ENCODE results near the gene CXCR4. TPM values are rescaled to one million over a fixed set of nuclear protein-coding genes. Genes with fewer than 3 reads are reported as not detected.

Gene CXCR4
- total RNA-seq (20.8 TPM), polyA plus RNA-seq (20.4 TPM)

GRCh38 chr2:136117909-136118818 lies at the start of gene CXCR4:
Gene CXCR4, minus strand, starts transcription at chr2:136118149. Its CDS starts 89 bp downstream, at chr2:136118060.
- Histone ChIP-seq H3K27ac (ENCODE audit: low read depth) (peak within 1 kb of the TSS; percentile 58), H3K4me1 (ENCODE audit: insufficient read depth) (peaks cover 2% of the 10 kb centered on the region), H3K36me3 (ENCODE audit: insufficient read depth) (no peaks in the 10 kb centered on the region), H3K4me3 (ENCODE audit: low read depth, low read length) (peak within 1 kb of the TSS; percentile 54)
- WGBS, result under 1% methylated on average over 50 of the region's 50 CpGs
- no peak for DNase-seq (ENCODE audit: extremely low spot score)

- H3K4me3 ChIP-seq (ENCODE audit: low read depth, low read length), result no peak overlapping the region
- DNase-seq (ENCODE audit: extremely low spot score), result no peak
- H3K27ac ChIP-seq (ENCODE audit: low read depth), result no peak overlapping the region
- 96% methylated on average over 5 of the region's 5 CpGs for WGBS
- no peaks in the 10 kb centered on the region for H3K36me3 ChIP-seq (ENCODE audit: insufficient read depth)
- no peaks in the 10 kb centered on the region for H3K4me1 ChIP-seq (ENCODE audit: insufficient read depth)
Observed at GRCh38 chr2:136164280-136164776, 46.4 kb upstream of the CXCR4 start.

- Histone ChIP-seq H3K36me3 (ENCODE audit: insufficient read depth) (no peaks in the 10 kb centered on the region), H3K4me3 (ENCODE audit: low read depth, low read length) (no peak overlapping the region), H3K27ac (ENCODE audit: low read depth) (no peak overlapping the region), H3K4me1 (ENCODE audit: insufficient read depth) (no peaks in the 10 kb centered on the region)
- 21% methylated on average over 1 of the region's 1 CpG for WGBS
- DNase-seq (ENCODE audit: extremely low spot score), result no peak
Observed at GRCh38 chr2:136162438-136162837, 44.5 kb upstream of the CXCR4 start.

- Histone ChIP-seq H3K4me3 (ENCODE audit: low read depth, low read length) (no peak overlapping the region), H3K4me1 (ENCODE audit: insufficient read depth) (no peaks in the 10 kb centered on the region), H3K36me3 (ENCODE audit: insufficient read depth) (no peaks in the 10 kb centered on the region), H3K27ac (ENCODE audit: low read depth) (no peak overlapping the region)
- 83% methylated on average over 1 of the region's 1 CpG for WGBS
- DNase-seq (ENCODE audit: extremely low spot score), result no peak
Observed at GRCh38 chr2:136156411-136156810, 38.5 kb upstream of the CXCR4 start.

DNA sequence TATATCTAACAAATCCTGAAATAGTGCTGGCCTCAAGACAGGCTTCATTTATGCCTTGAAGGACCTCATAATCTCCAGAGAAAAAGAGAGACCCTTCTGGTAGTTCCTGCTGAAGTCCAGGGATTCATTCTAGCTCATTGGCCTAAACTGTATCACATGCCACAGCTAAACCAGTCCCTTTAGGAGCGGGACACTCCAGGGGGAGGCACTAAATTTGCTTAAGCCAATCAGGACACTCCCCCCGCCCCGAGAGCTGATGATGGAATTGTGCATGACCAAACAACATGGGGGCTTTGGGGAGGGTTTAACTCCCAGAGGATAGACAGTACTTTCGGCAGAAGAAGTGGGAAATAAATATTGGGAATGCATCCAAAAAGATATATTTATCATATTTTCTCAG lies 36.4 kb upstream of the CXCR4 start:
- no peak for DNase-seq (ENCODE audit: extremely low spot score)
- Histone ChIP-seq H3K4me3 (ENCODE audit: low read depth, low read length) (no peak overlapping the region), H3K36me3 (ENCODE audit: insufficient read depth) (no peaks in the 10 kb centered on the region), H3K4me1 (ENCODE audit: insufficient read depth) (no peaks in the 10 kb centered on the region), H3K27ac (ENCODE audit: low read depth) (no peak overlapping the region)
- WGBS, result 87% methylated on average over 4 of the region's 4 CpGs

DNA sequence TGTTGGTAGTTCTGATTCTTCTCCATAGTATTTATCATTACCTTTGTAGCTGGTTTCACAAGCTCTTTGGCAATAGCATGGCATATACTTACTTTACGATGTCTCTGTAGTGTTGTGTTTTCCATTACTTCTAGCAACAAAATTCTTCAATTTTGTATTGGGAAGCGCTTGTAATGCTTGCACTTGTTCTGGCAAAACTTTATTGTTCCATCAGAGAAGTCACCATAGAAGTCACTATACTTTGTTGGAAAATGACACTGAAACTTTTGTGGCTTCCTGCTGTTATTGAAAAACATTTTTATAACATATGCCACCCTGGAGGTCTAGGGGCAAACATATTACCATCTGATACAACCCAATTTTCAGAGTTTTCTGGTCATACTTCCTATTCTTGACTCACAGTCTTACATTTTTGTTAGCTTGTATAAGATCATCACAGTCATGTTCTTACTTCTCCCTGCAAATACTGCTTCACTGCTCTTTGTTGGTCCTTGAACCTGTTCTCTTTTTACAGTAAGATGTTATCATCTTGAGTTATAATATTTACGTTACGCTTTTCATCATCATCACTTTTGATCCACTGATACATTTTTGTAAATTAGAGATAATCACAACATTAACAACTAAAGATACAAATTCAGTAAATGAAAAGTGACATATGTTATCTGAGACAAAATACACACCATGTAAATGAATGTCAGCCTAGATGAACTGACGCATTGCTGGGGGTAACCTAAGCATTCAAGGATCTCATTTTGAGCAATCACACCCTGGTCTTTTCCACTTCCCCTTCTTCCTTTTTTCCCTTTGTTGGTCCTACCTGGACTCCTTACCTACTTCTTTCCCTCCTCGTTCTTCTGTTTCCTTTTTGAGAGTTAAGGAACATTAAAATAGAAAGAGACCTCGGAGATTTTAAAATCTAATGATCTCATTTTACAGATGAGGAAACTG lies 33.3 kb upstream of the CXCR4 start:
- WGBS, result 83% methylated on average over 7 of the region's 7 CpGs
- Histone ChIP-seq H3K27ac (ENCODE audit: low read depth) (no peak overlapping the region), H3K4me1 (ENCODE audit: insufficient read depth) (no peaks in the 10 kb centered on the region), H3K36me3 (ENCODE audit: insufficient read depth) (no peaks in the 10 kb centered on the region), H3K4me3 (ENCODE audit: low read depth, low read length) (no peak overlapping the region)
- no peak for DNase-seq (ENCODE audit: extremely low spot score)

DNA sequence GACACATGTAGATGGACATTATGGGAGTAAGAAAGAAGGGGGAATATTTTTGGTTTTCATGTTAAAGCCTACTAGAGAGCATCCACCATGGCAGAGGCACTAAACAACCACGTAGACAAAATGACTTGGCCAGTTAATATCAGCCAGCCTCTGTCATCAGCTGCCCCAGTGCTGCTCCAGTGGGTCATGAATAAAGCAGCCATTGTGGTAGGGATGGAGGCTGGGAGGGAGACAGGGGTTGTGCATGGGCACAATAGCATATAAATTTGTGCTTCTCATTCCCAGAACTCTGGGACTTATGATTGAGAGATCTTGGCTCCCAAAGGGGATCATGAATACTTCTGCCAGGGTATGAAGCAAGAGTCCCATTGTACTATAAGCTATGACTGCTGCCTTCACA lies 31.1 kb upstream of the CXCR4 start:
- DNase-seq (ENCODE audit: extremely low spot score), result no peak
- Histone ChIP-seq H3K27ac (ENCODE audit: low read depth) (no peak overlapping the region), H3K36me3 (ENCODE audit: insufficient read depth) (no peaks in the 10 kb centered on the region), H3K4me1 (ENCODE audit: insufficient read depth) (no peaks in the 10 kb centered on the region), H3K4me3 (ENCODE audit: low read depth, low read length) (no peak overlapping the region)
- 41% methylated on average over 1 of the region's 1 CpG for whole genome bisulfite sequencing

- DNase-seq (ENCODE audit: extremely low spot score), result no peak
- Histone ChIP-seq H3K36me3 (ENCODE audit: insufficient read depth) (no peaks in the 10 kb centered on the region), H3K27ac (ENCODE audit: low read depth) (no peak overlapping the region), H3K4me3 (ENCODE audit: low read depth, low read length) (no peak overlapping the region), H3K4me1 (ENCODE audit: insufficient read depth) (no peaks in the 10 kb centered on the region)
Observed at GRCh38 chr2:136146564-136146963, 28.6 kb upstream of the CXCR4 start.

DNA sequence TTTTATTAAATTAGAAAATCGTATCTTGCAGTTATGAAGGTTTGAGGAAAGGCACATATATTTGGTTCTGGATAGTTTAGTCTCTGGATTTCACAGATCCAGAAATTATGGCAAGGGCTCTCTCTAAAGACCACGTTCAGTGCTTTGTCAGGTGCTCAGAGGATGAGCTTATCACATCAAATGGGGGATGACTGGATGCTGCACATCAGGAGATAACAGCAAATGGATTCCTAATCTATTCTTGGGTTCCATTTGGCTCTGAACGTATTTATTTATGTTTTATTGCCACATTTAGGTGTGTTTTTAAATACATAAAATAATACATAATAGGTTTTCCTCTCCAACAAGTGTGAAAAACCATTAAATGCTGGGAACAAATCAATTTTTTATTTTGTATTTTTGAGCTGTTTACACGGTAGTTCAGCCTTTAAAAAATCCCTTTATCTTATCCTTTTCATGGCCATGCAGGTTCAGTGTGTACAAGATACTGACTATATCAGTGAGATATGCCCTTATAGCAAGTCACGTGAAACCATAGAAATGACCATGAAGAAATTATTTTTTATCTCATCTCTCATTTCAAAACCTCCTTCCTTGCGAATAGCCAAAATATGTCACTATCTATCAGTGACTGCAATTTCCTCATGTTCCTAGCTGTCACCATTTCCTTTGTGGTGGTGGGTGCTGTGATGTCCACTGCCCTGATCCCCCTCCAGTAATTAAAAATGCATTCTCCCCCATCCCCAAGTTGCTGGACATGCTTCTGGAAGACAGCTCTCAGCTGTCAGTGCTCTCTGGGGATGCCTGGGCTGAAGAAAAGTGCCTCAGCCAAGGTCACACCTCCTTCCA lies 25.9 kb upstream of the CXCR4 start:
- WGBS, result 78% methylated on average over 6 of the region's 6 CpGs
- no peak overlapping the region for H3K27ac ChIP-seq (ENCODE audit: low read depth)
- H3K36me3 ChIP-seq (ENCODE audit: insufficient read depth), result no peaks in the 10 kb centered on the region
- no peaks in the 10 kb centered on the region for H3K4me1 ChIP-seq (ENCODE audit: insufficient read depth)
- no peak for DNase-seq (ENCODE audit: extremely low spot score)
- no peak overlapping the region for H3K4me3 ChIP-seq (ENCODE audit: low read depth, low read length)

GRCh38 chr2:136141510-136142149 lies 23.7 kb upstream of the CXCR4 start:
- H3K27ac ChIP-seq (ENCODE audit: low read depth), result no peak overlapping the region
- H3K4me3 ChIP-seq (ENCODE audit: low read depth, low read length), result no peak overlapping the region
- DNase-seq (ENCODE audit: extremely low spot score), result peak; percentile 32
- no peaks in the 10 kb centered on the region for H3K4me1 ChIP-seq (ENCODE audit: insufficient read depth)
- no peaks in the 10 kb centered on the region for H3K36me3 ChIP-seq (ENCODE audit: insufficient read depth)
- WGBS, result 42% methylated on average over 7 of the region's 7 CpGs

DNA sequence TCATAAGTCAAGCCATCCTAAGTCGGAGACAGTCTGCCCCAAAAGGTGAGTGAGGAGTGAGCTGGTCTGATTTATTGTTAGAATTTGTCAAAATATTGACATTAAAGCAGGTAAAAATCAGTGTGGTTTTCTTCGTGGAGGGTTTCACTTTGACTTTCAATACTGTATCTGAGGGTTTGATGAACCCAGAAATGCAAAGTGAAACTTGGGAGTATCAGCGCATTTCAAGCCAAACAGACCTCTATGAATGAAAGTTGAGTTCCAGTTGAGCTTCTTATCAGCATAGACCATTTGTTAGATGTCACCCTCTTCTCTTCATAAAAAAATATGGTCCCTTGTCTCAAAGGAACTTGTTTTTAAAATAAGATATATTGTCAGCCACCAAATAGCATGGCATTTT lies 21.7 kb upstream of the CXCR4 start:
- Histone ChIP-seq H3K4me3 (ENCODE audit: low read depth, low read length) (no peak overlapping the region), H3K4me1 (ENCODE audit: insufficient read depth) (no peaks in the 10 kb centered on the region), H3K36me3 (ENCODE audit: insufficient read depth) (no peaks in the 10 kb centered on the region), H3K27ac (ENCODE audit: low read depth) (no peak overlapping the region)
- 81% methylated on average over 3 of the region's 3 CpGs for WGBS
- DNase-seq (ENCODE audit: extremely low spot score), result no peak

- no peaks in the 10 kb centered on the region for H3K36me3 ChIP-seq (ENCODE audit: insufficient read depth)
- no peak overlapping the region for H3K27ac ChIP-seq (ENCODE audit: low read depth)
- 89% methylated on average over 4 of the region's 4 CpGs for WGBS
- H3K4me1 ChIP-seq (ENCODE audit: insufficient read depth), result no peaks in the 10 kb centered on the region
- no peak for DNase-seq (ENCODE audit: extremely low spot score)
- H3K4me3 ChIP-seq (ENCODE audit: low read depth, low read length), result no peak overlapping the region
Observed at GRCh38 chr2:136137982-136138381, 20.0 kb upstream of the CXCR4 start.
